ENCODE results near the gene ADAR. TPM values are rescaled to one million over a fixed set of nuclear protein-coding genes. Genes with fewer than 3 reads are reported as not detected.

The ADAR gene
- total and polyA plus RNA-seq, 2 donors (not counting 3 experiments of a cell fraction or from before 2014, with no cell fraction given) = 88.2 to 141 TPM

GRCh38 chr1:154579374-154579773 is 28.6 kb downstream of the ADAR start:
- no TSS peak for BruUV-seq (replicated peaks)
- FAIRE-seq (no peak), DNase-seq (ENCODE audit: low read depth, low spot score) (no peak)
- dilution Hi-C loops (cut with MboI; ENCODE audit: extremely low pct_ligation_motif_present, low sequenced_read_pairs) (no loop called here), intact Hi-C loops (cut with micrococcal nuclease) (no loop called here)
- H3K36me3 ChIP-seq (ENCODE audit: control insufficient read depth in 2 of 2, extremely low read depth in 1 of 2, insufficient read depth in 2 of 2, low read length in 2 of 2) = peaks cover 17 to 36% of the 10 kb centered on the region in 2 experiments
- H3K27me3 ChIP-seq (ENCODE audit: control insufficient read depth in 2 of 2, insufficient read depth in 2 of 2, low read length in 2 of 2) = no peaks in the 10 kb centered on the region
- ChIA-PET CTCF (interaction anchor here (0.6 to 1.6 kb wide), 4 partner anchors 20 to 424 kb away, joined by 4 to 7 read pairs (median 6); no protein-coding TSS in a partner anchor), POLR2A (no interaction called here)
- H3K4me2 ChIP-seq (ENCODE audit: insufficient read depth, low read length) = no peak overlapping the region
- no peaks in the 10 kb centered on the region for H3K79me2 ChIP-seq (ENCODE audit: control insufficient read depth, insufficient read depth, low read length)
- TF ChIP-seq POLR2AphosphoS5 (IDR thresholded peaks at IDR 0.05; ENCODE audit: insufficient read depth, low read depth, low read length) (no peak), JUN (IDR thresholded peaks at IDR 0.05; ENCODE audit: borderline replicate concordance, insufficient read depth, insufficient read length, low read depth) (no peak), MYC (IDR thresholded peaks at IDR 0.05; ENCODE audit: low read depth, low read length) (no peak)
- TF ChIP-seq, protein P1, sequence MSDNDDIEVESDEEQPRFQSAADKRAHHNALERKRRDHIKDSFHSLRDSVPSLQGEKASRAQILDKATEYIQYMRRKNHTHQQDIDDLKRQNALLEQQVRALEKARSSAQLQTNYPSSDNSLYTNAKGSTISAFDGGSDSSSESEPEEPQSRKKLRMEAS (IDR thresholded peaks at IDR 0.05; ENCODE audit: insufficient read depth, insufficient read length) = no peak
- peaks cover 16% of the 10 kb centered on the region for H3K4me1 ChIP-seq (ENCODE audit: control insufficient read depth, extremely low read depth, insufficient read depth, low read length)
- no peaks in the 10 kb centered on the region for H3K9me3 ChIP-seq (replicated peaks; ENCODE audit: control insufficient read depth, insufficient read depth, low read length)
- no peak overlapping the region for H3K27ac ChIP-seq (ENCODE audit: insufficient read depth, low read depth, low read length)
- no peak overlapping the region for H3K9ac ChIP-seq (replicated peaks; ENCODE audit: extremely low read depth, insufficient read depth, low read length)
- no peak overlapping the region for H2AFZ ChIP-seq (ENCODE audit: low read depth, low read length)
- H3K9me1 ChIP-seq (replicated peaks; ENCODE audit: control insufficient read depth, extremely low read depth, insufficient read depth, low read length) = no peaks in the 10 kb centered on the region
- no peak overlapping the region for H3K4me3 ChIP-seq (replicated peaks in 1 of 3; ENCODE audit: insufficient read depth in 1 of 3, low read depth in 1 of 3, low read length in 3 of 3)
- peaks cover 2% of the 10 kb centered on the region for H4K20me1 ChIP-seq (replicated peaks; ENCODE audit: control insufficient read depth, extremely low read depth, insufficient read depth, low read length)

GRCh38 chr1:154578058-154578418 is 29.9 kb downstream of the ADAR start:
- Histone ChIP-seq H3K27me3 (ENCODE audit: control insufficient read depth in 2 of 2, insufficient read depth in 2 of 2, low read length in 2 of 2) (no peaks in the 10 kb centered on the region), H3K9ac (replicated peaks; ENCODE audit: extremely low read depth, insufficient read depth, low read length) (no peak overlapping the region), H3K27ac (ENCODE audit: insufficient read depth, low read depth, low read length) (no peak overlapping the region), H4K20me1 (replicated peaks; ENCODE audit: control insufficient read depth, extremely low read depth, insufficient read depth, low read length) (no peaks in the 10 kb centered on the region), H3K4me3 (replicated peaks in 1 of 3; ENCODE audit: insufficient read depth in 1 of 3, low read depth in 1 of 3, low read length in 3 of 3) (no peak overlapping the region), H3K4me1 (ENCODE audit: control insufficient read depth, extremely low read depth, insufficient read depth, low read length) (peaks cover 3% of the 10 kb centered on the region), H3K36me3 (ENCODE audit: control insufficient read depth in 2 of 2, extremely low read depth in 1 of 2, insufficient read depth in 2 of 2, low read length in 2 of 2) (peaks cover 17 to 28% of the 10 kb centered on the region in 2 experiments), H2AFZ (ENCODE audit: low read depth, low read length) (no peak overlapping the region), H3K79me2 (ENCODE audit: control insufficient read depth, insufficient read depth, low read length) (no peaks in the 10 kb centered on the region), H3K4me2 (ENCODE audit: insufficient read depth, low read length) (no peak overlapping the region), H3K9me1 (replicated peaks; ENCODE audit: control insufficient read depth, extremely low read depth, insufficient read depth, low read length) (no peaks in the 10 kb centered on the region), H3K9me3 (replicated peaks; ENCODE audit: control insufficient read depth, insufficient read depth, low read length) (no peaks in the 10 kb centered on the region)
- ChIA-PET CTCF (interaction anchor here (1.1 to 1.6 kb wide), 4 partner anchors 18 to 300 kb away, joined by 3 to 7 read pairs (median 4); no protein-coding TSS in a partner anchor), POLR2A (no interaction called here)
- dilution Hi-C loops (cut with MboI; ENCODE audit: extremely low pct_ligation_motif_present, low sequenced_read_pairs) = no loop called here
- TF ChIP-seq JUN (IDR thresholded peaks at IDR 0.05; ENCODE audit: borderline replicate concordance, insufficient read depth, insufficient read length, low read depth) (no peak), MYC (IDR thresholded peaks at IDR 0.05; ENCODE audit: low read depth, low read length) (no peak), POLR2A (IDR thresholded peaks at IDR 0.05; ENCODE audit: low read depth, low read length) (no peak), GATA2 (IDR thresholded peaks at IDR 0.05; ENCODE audit: insufficient read depth, insufficient read length, low read depth, low read length) (no peak), POLR2AphosphoS5 (IDR thresholded peaks at IDR 0.05; ENCODE audit: insufficient read depth, low read depth, low read length) (no peak), FOS (IDR thresholded peaks at IDR 0.05; ENCODE audit: borderline replicate concordance, insufficient read depth, low read length) (no peak), EZH2 (IDR thresholded peaks at IDR 0.05; ENCODE audit: borderline replicate concordance, low read depth, low read length, severe bottlenecking) (no peak)
- TF ChIP-seq, protein P1 (IDR thresholded peaks at IDR 0.05; ENCODE audit: insufficient read depth, insufficient read length) = no peak
- TF ChIP-seq, protein P2, sequence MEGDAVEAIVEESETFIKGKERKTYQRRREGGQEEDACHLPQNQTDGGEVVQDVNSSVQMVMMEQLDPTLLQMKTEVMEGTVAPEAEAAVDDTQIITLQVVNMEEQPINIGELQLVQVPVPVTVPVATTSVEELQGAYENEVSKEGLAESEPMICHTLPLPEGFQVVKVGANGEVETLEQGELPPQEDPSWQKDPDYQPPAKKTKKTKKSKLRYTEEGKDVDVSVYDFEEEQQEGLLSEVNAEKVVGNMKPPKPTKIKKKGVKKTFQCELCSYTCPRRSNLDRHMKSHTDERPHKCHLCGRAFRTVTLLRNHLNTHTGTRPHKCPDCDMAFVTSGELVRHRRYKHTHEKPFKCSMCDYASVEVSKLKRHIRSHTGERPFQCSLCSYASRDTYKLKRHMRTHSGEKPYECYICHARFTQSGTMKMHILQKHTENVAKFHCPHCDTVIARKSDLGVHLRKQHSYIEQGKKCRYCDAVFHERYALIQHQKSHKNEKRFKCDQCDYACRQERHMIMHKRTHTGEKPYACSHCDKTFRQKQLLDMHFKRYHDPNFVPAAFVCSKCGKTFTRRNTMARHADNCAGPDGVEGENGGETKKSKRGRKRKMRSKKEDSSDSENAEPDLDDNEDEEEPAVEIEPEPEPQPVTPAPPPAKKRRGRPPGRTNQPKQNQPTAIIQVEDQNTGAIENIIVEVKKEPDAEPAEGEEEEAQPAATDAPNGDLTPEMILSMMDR (IDR thresholded peaks at IDR 0.05; ENCODE audit: extremely low read depth in 1 of 2, insufficient read depth in 1 of 2, low read depth in 1 of 2, low read length in 2 of 2) = no peak
- DNase-seq (ENCODE audit: low read depth, low spot score) (no peak), FAIRE-seq (no peak)
- no TSS peak for BruUV-seq (replicated peaks)
- intact Hi-C loops (cut with micrococcal nuclease) = no loop called here

Measured in endothelial cell of umbilical vein (primary cell).